ENCODE measurements around the gene SLC39A3. TPM values are rescaled to one million over a fixed set of nuclear protein-coding genes. Genes with fewer than 3 reads are reported as not detected.

SLC39A3 gene
- total RNA-seq, 4 donors from 2014 or later = 20.2 to 27.0 (median 21.6) TPM

DNA sequence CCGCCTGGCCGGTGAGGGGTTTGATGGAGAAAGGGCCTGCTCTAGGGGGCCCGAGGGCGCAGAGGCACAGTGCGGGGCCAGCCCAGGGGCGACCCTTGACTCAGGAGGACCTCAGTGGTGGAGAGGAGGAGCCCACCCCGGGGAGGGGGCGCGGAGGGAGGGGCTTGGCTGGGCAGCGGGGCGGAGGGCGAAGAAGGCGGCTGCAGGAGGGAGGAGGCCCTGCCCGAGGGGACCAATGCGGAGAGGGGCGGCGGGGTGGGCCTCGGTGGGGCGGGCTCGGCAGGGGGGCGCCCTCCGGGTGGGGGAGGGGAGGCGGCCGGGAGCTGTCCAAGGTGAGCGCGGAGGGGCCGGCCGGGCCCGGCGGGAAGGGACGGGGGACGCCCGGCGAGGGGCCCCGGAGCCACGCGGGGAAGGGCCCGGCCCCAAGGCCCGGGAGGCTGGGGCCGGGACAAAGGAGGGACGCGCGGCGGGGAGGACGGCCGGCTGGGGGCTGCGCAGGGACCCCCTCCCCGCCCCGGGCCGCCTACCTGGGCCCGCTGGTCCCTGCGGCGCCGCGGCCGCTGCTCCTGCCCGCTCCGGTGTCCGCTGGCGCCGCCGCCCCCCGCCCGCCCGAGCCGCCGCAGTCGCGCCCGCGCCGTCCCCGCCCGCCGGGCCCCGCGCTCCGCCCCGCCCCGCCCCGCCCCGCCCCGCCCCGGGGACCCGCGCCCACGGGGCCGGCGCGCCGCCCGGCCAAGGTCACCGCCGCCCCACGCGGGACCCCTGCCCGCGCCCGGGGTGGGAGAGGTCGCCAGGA, 18.8 kb downstream of the SLC39A3 start, which contains the start of gene DIRAS1:
Gene DIRAS1 (minus strand): TSS at position 596 of the 793 bp plus-strand sequence. CDS start 3,566 bp downstream, outside the sequence.
- TF ChIP-seq POLR2A (IDR thresholded peaks at IDR 0.05) = no peak
- TF ChIP-seq, protein P1, sequence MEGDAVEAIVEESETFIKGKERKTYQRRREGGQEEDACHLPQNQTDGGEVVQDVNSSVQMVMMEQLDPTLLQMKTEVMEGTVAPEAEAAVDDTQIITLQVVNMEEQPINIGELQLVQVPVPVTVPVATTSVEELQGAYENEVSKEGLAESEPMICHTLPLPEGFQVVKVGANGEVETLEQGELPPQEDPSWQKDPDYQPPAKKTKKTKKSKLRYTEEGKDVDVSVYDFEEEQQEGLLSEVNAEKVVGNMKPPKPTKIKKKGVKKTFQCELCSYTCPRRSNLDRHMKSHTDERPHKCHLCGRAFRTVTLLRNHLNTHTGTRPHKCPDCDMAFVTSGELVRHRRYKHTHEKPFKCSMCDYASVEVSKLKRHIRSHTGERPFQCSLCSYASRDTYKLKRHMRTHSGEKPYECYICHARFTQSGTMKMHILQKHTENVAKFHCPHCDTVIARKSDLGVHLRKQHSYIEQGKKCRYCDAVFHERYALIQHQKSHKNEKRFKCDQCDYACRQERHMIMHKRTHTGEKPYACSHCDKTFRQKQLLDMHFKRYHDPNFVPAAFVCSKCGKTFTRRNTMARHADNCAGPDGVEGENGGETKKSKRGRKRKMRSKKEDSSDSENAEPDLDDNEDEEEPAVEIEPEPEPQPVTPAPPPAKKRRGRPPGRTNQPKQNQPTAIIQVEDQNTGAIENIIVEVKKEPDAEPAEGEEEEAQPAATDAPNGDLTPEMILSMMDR (IDR thresholded peaks at IDR 0.05) = no peak
- no peak for DNase-seq (ENCODE audit: low spot score in 2 of 2)
- 0 to 1% methylated on average over 22 to 37 of the region's 100 CpGs for WGBS, 2 donors
- H3K4me3 ChIP-seq (ENCODE audit: low read depth, poor library complexity, severe bottlenecking) = peak within 1 kb of the TSS; percentile 12
- intact Hi-C loops (cut with DNase I; ENCODE audit: low total_unique reads) = no loop called here

DNA sequence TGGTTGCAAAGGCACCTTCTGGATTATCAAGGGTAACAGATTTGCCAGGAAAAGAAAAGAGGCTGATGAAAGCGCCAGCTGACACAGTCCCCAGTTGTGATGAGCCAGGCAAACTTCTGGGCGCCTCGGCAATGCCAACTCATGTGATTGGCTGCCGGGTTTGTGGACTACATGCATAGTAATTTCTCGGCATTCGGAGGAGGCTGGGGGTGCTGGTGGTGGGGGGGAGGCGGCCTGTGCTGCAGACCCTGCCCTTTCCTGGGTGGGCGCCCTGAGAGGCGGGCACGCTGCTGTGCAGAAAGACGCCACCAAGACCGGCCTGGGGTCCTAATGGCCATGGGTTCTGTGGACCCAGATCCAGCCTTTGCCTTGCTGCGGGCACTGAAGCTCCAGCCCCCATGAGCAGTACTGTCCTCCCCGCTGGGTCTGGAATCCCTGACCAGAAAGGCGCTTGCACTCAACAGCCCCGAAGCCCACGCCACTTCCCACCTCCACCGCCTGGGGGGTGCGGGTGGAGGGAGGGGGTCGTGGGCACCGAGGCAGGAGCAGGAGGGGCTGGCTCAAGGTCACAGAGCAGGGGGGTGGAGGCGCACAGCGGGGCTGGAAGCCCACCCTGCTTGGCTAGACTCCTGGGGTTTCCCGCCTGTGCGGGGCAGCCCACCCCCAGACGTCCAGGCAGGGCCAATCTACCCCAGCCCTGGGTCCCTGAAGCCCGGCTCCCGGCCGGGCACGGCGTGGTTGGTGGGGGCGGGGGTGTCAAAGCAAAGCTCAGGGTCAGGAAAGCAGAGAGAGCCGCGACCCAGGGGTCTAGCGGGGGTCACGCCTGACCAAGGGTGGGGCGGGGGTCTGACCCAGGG, 19.7 kb downstream of the SLC39A3 start:
- intact Hi-C loops (cut with DNase I; ENCODE audit: low total_unique reads) = no loop called here
- 1 to 4% methylated on average over 14 to 18 of the region's 37 CpGs for WGBS, 2 donors
- H3K4me3 ChIP-seq (ENCODE audit: low read depth, poor library complexity, severe bottlenecking) = no peak overlapping the region
- no peak for DNase-seq (ENCODE audit: low spot score in 2 of 2)
- TF ChIP-seq POLR2A (IDR thresholded peaks at IDR 0.05) = no peak
- TF ChIP-seq, protein P1 (IDR thresholded peaks at IDR 0.05) = no peak

DNA sequence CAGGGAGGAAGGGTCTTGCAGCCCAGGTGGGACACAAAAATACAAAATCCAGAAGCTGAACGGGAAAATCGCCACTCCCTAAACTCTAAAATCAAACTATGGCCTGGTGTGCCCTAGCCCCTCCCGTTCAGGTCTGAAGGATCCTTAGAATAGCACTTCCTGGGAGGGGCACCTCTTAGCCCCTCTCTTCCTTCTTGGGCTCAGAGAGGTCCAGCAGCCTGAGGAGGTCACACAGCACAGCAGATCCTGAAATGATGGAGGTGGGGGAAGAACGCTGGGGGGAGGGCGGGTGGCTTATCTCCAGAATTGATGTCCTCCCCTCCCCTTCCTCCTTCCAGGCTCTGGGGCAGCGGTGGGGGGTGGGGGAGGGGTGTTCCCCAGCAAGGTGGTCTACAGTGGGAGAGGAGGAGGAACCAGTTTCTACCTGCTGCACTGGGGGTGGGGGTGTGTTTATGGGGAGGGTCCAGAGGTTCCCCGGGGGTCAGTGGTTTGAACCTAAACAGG, 20.5 kb downstream of the SLC39A3 start:
- 47 to 61% methylated on average over 7 of the region's 7 CpGs for WGBS, 2 donors
- no peak overlapping the region for H3K4me3 ChIP-seq (ENCODE audit: low read depth, poor library complexity, severe bottlenecking)
- TF ChIP-seq POLR2A (IDR thresholded peaks at IDR 0.05) = no peak
- TF ChIP-seq, protein P1 (IDR thresholded peaks at IDR 0.05) = no peak
- no peak for DNase-seq (ENCODE audit: low spot score in 2 of 2)
- intact Hi-C loops (cut with DNase I; ENCODE audit: low total_unique reads) = no loop called here

DNA sequence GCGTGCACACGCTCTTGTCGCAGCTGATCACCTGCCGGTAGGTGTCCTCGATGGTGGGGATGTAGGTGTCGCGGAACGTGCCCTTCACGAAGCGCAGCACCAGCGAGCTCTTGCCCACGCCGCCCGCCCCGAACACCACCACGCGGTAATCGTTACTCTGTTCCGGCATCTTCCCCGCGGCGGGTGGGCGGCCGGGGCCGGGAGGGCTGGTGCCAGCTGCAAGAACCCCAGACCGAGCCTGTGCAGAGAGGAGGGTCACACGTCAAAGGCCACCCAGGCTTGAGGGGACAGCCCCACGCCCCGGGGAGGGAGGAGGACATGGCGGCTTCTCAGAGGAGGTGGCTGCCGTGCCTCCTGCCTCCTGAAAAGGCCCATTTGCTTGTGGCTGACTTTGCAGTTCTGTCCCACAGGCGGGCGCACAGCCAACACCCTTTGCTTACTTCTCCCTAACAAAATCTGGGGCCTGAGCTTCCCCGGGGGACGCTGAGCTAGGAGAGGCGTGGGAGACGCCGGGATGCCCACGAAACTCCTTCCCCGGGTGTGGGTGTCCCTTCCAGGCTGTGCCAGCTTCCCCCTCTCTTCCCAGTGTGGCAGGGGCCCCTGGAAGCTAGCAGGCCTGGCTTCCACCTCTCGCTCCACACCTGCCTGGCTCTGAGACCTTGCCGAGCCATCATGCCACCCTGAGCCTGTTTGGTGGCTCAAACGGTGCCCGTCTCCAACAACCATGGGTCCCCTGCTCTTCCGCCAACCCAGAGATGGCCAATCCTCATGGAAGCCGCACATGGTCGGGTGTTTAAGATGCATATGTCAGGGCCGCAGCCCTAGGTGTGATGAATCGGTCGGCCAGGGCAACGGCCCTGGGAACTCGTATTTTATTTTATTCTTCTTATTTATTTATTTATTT, 21.9 kb downstream of the SLC39A3 start:
- 87 to 90% methylated on average over 52 of the region's 52 CpGs for WGBS, 2 donors
- intact Hi-C loops (cut with DNase I; ENCODE audit: low total_unique reads) = no loop called here
- TF ChIP-seq, protein P1 (IDR thresholded peaks at IDR 0.05) = no peak
- no peak for TF ChIP-seq POLR2A (IDR thresholded peaks at IDR 0.05)
- no peak overlapping the region for H3K4me3 ChIP-seq (ENCODE audit: low read depth, poor library complexity, severe bottlenecking)
- DNase-seq (ENCODE audit: low spot score in 2 of 2) = no peak
